ENCODE measurements around the gene CDH8. TPM values are rescaled to one million over a fixed set of nuclear protein-coding genes. Genes with fewer than 3 reads are reported as not detected.

CDH8 gene
- total RNA-seq, 4 donors from 2014 or later, result 0.13 to 0.57 (median 0.24) TPM

DNA sequence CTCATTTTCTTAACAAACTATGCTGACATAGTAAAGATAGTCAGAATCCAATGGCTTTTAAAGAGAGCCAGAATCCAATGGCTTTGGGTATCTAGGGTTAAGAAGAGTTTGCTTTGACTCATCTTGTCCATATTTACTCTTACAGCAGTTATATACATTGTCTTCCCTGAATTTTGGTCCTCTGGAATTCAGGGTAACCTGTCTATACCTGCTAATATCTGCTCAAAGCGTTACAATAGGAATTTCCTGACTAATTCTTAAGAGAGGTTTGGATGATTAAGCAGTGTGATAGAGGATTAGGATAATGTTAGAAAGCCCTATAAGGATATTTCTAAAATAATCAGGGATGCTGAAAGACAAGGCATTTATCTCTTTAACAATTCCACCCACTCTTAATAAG is 2.0 kb upstream of the CDH8 start:
- no peak for DNase-seq (ENCODE audit: low spot score in 2 of 2)

GRCh38 chr16:62036802-62037135 is 531 bp upstream of the CDH8 start:
- TF ChIP-seq CTCF (IDR thresholded peaks at IDR 0.05) (no peak), POLR2A (IDR thresholded peaks at IDR 0.05) (no peak)
- H3K4me3 ChIP-seq (ENCODE audit: low read depth, poor library complexity, severe bottlenecking), result no peak overlapping the region
- no peak for DNase-seq (ENCODE audit: low spot score in 2 of 2)
- 4 to 10% methylated on average over 15 of the region's 15 CpGs for WGBS, 2 donors
- intact Hi-C loops (cut with DNase I; ENCODE audit: low total_unique reads), result no loop called here

More for the DNA sequence above, 2.0 kb upstream of the CDH8 start:
- no peak overlapping the region for H3K4me3 ChIP-seq (ENCODE audit: low read depth, poor library complexity, severe bottlenecking)
- WGBS, 2 donors, result 29 to 33% methylated on average over 1 of the region's 1 CpG
- no peak for TF ChIP-seq CTCF (IDR thresholded peaks at IDR 0.05)
- no peak for TF ChIP-seq POLR2A (IDR thresholded peaks at IDR 0.05)
- intact Hi-C loops (cut with DNase I; ENCODE audit: low total_unique reads), result no loop called here

- no peak for DNase-seq (ENCODE audit: low spot score in 2 of 2)
- TF ChIP-seq POLR2A (IDR thresholded peaks at IDR 0.05) (no peak), CTCF (IDR thresholded peaks at IDR 0.05) (no peak)
- 2% methylated on average over 36 to 56 of the region's 65 CpGs for WGBS, 2 donors
- intact Hi-C loops (cut with DNase I; ENCODE audit: low total_unique reads), result no loop called here
- H3K4me3 ChIP-seq (ENCODE audit: low read depth, poor library complexity, severe bottlenecking), result no peak overlapping the region
Measured at GRCh38 chr16:62035115-62036092, 834 bp downstream of the CDH8 start.

- DNase-seq (ENCODE audit: low spot score in 2 of 2), result no peak
- TF ChIP-seq POLR2A (IDR thresholded peaks at IDR 0.05), result no peak
- TF ChIP-seq CTCF (IDR thresholded peaks at IDR 0.05), result no peak
- H3K4me3 ChIP-seq (ENCODE audit: low read depth, poor library complexity, severe bottlenecking), result no peak overlapping the region
- 3 to 4% methylated on average over 32 of the region's 32 CpGs for WGBS, 2 donors
- intact Hi-C loops (cut with DNase I; ENCODE audit: low total_unique reads), result no loop called here
Measured at GRCh38 chr16:62034231-62035114, 1.8 kb downstream of the CDH8 start.

DNA sequence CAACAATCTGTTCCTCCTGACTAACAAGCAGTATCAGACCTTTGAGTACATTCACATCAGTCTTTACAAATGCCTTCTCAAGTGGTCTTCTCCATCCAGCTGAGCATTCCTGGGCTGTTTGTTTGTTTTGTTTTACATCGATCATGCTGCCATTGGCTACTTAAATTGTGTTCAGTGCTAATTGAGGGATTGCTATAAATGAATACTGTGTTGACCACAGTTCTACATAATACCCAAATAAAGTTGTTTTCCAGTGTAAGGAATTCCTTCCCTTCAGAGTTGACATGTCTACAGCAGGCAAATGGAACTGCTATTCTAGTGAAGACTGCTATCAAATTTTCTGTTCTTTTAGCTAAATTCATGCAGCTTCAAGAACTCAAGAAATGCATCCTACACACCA is 3.2 kb downstream of the CDH8 start:
- intact Hi-C loops (cut with DNase I; ENCODE audit: low total_unique reads), result no loop called here
- WGBS, 2 donors, result 44 to 55% methylated on average over 1 of the region's 1 CpG
- no peak for DNase-seq (ENCODE audit: low spot score in 2 of 2)
- no peak overlapping the region for H3K4me3 ChIP-seq (ENCODE audit: low read depth, poor library complexity, severe bottlenecking)
- TF ChIP-seq POLR2A (IDR thresholded peaks at IDR 0.05), result no peak
- TF ChIP-seq CTCF (IDR thresholded peaks at IDR 0.05), result no peak
